Activated CD4-positive, alpha-beta T cell treated with anti-CD3 and anti-CD28 coated beads for 24 hours (primary cell): ENCODE results near the gene HM13.
"Not testable (repeated sequence)": the region's sequence is repeated elsewhere in the genome, so short reads cannot be mapped to it uniquely, and the experiment has no call there.

Experiments used
- DNase-seq, 2 donors: peaks; one replicate each; pipeline ENCODE4 v3.0.0-alpha.2; 2020; ENCODE audit warnings: low read depth in 2 of 2

Gene HM13

GRCh38 chr20:31590717-31591225, 76.5 kb downstream of the HM13 start:
- DNase-seq: no peak

GRCh38 chr20:31593221-31594001, 79.2 kb downstream of the HM13 start:
- no peak for DNase-seq

- no peak for DNase-seq
Observed at GRCh38 chr20:31594002-31594557, 79.8 kb downstream of the HM13 start.

- DNase-seq: no peak
Observed at GRCh38 chr20:31594558-31595379, 80.5 kb downstream of the HM13 start.

GRCh38 chr20:31595380-31595653, 81.1 kb downstream of the HM13 start:
- DNase-seq: no peak

- DNase-seq: no peak
Observed at GRCh38 chr20:31595654-31596411, 81.6 kb downstream of the HM13 start.

- not testable (repeated sequence) for DNase-seq
Observed at GRCh38 chr20:31596412-31596715, 82.1 kb downstream of the HM13 start.

- DNase-seq: no peak
Observed at GRCh38 chr20:31596831-31597480, 82.7 kb downstream of the HM13 start.

GRCh38 chr20:31597481-31597855, 83.2 kb downstream of the HM13 start:
- no peak for DNase-seq

- no peak for DNase-seq
Observed at GRCh38 chr20:31602431-31602778, 88.2 kb downstream of the HM13 start.

- peak; percentile 30 to 34 for DNase-seq
Observed at GRCh38 chr20:31602779-31603441, 88.7 kb downstream of the HM13 start.

- DNase-seq: peak; percentile 38 to 56
Observed at GRCh38 chr20:31603822-31604566, 89.8 kb downstream of the HM13 start.

GRCh38 chr20:31604567-31605030, 90.4 kb downstream of the HM13 start:
- DNase-seq: no peak

- DNase-seq: peak; percentile 78 to 85
Observed at GRCh38 chr20:31605031-31605901, 91.0 kb downstream of the HM13 start, which contains the start of gene ID1. Gene ID1, plus strand, starts transcription at chr20:31605289. Its CDS starts 99 bp downstream, at chr20:31605388.

GRCh38 chr20:31605902-31606803, 91.9 kb downstream of the HM13 start:
- DNase-seq: no peak

GRCh38 chr20:31606804-31607639, 92.8 kb downstream of the HM13 start:
- no peak for DNase-seq

- DNase-seq: no peak
Observed at GRCh38 chr20:31607640-31608250, 93.5 kb downstream of the HM13 start.
